OCI-LY3 (cell line): Measurements from ENCODE around the gene TMEM200B.

ENCODE experiments used
- H2AFZ ChIP-seq: fragments of 200-600, 300-600 bp; shearing (Covaris generic); 2 replicates; pipeline ENCODE4 v1.6.0; 2014; ENCODE audit warnings: antibody characterized with exemption, low read depth, low read length
- H3K27ac ChIP-seq: fragments of 200-600, 300-600 bp; sonication (generic); 2 replicates; pipeline ENCODE4 v1.5.1; 2014; ENCODE audit warnings: mild to moderate bottlenecking, low read length, moderate library complexity, mixed read lengths
- H3K27me3 ChIP-seq: fragments of 200-600, 300-600 bp; sonication (generic); 2 replicates; pipeline ENCODE4 v1.6.1; 2014; ENCODE audit warnings: low read depth, low read length, mixed read lengths
- H3K36me3 ChIP-seq: fragments of 200-600, 300-600 bp; sonication (generic); replicated peaks from 2 replicates; pipeline ENCODE3; 2014; ENCODE audit warnings: low read depth, low read length, mixed read lengths
- H3K4me1 ChIP-seq: fragments of 300-600, 200-600 bp; sonication (generic); 2 replicates; pipeline ENCODE4 v1.6.1; 2014; ENCODE audit warnings: low read length, mixed read lengths
- H3K4me2 ChIP-seq: fragments of 200-600, 300-600 bp; sonication (generic); 2 replicates; pipeline ENCODE4 v1.6.1; 2014; ENCODE audit warnings: low read length, mixed read lengths
- H3K4me3 ChIP-seq: fragments of 300-600, 200-600 bp; sonication (generic); 2 replicates; pipeline ENCODE4 v1.5.1; 2014; ENCODE audit warnings: antibody characterized with exemption, mild to moderate bottlenecking, low read length, moderate library complexity
- H3K79me2 ChIP-seq: fragments of 300-600, 200-600 bp; shearing (Covaris generic); 2 replicates; pipeline ENCODE4 v1.6.1; 2014; ENCODE audit warnings: mild to moderate bottlenecking, low read length, mixed read lengths
- H3K9ac ChIP-seq: fragments of 300-600, 200-600 bp; shearing (Covaris generic); 2 replicates; pipeline ENCODE4 v1.6.0; 2014; ENCODE audit warnings: mild to moderate bottlenecking, low read length, moderate library complexity
- H3K9me3 ChIP-seq: fragments of 200-600, 300-600 bp; shearing (Covaris generic); 2 replicates; pipeline ENCODE4 v1.6.1; 2014; ENCODE audit warnings: low read length, mixed read lengths; ENCODE audit not compliant: insufficient read depth
- H4K20me1 ChIP-seq: fragments of 200-600, 300-600 bp; sonication (generic); 2 replicates; pipeline ENCODE4 v1.6.1; 2016; ENCODE audit warnings: low read length, mixed read lengths; ENCODE audit not compliant: insufficient read depth
- CTCF ChIP-seq: fragments of 200-600, 300-600 bp; sonication (generic); IDR thresholded peaks from 2 replicates; pipeline ENCODE4 v1.5.1; 2014; ENCODE audit warnings: antibody characterized with exemption, low read length, low read depth
- EZH2phosphoT487 ChIP-seq: fragments of 200-600 bp; shearing (Covaris generic); IDR thresholded peaks from 2 replicates; pipeline ENCODE4 v1.6.1; 2018; ENCODE audit warnings: antibody characterized with exemption, mixed run types, low read depth

Gene TMEM200B

DNA sequence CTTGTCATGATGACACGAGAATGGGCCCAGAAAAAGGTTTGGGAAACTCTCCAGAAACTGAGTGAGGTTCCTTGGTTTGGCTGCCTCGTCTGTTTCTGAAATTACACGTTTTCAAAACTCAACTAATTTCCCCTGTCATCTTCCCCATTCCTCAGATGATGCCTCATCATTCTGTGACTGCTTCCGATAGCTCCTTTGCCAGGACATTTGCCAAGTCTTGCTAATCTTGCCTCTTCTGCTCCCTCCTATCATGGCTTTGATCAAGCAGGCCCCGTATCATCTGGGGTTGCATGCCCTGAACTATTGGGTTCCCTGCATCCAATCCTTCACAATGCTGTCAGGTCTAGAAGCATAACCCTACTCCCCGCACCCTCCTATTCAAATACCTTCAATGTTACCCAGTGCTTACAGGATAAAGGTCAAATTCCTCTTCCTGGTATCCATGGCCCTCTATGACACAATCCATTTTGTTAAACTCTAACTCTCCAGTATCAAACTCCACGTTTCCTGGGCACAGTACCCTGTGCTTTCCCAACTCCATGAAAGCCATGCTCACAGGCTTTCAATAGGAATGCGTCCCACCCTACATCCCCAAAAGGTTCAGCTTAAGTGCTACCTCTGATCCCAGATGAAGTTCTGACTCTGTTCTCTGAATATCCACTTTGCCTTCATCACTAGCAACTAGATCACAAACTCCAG lies 22.2 kb upstream of the TMEM200B start:
- no peaks in the 10 kb centered on the region for H3K27me3 ChIP-seq
- no peak overlapping the region for H3K27ac ChIP-seq
- no peak for TF ChIP-seq EZH2phosphoT487
- no peak for TF ChIP-seq CTCF
- H3K36me3 ChIP-seq, result peaks cover 28% of the 10 kb centered on the region
- H3K79me2 ChIP-seq, result no peaks in the 10 kb centered on the region
- H3K9ac ChIP-seq, result no peak overlapping the region
- H2AFZ ChIP-seq, result no peak overlapping the region
- H3K4me1 ChIP-seq, result no peaks in the 10 kb centered on the region
- H3K4me2 ChIP-seq, result no peak overlapping the region
- no peaks in the 10 kb centered on the region for H3K9me3 ChIP-seq
- H3K4me3 ChIP-seq, result no peak overlapping the region
- H4K20me1 ChIP-seq, result no peaks in the 10 kb centered on the region

DNA sequence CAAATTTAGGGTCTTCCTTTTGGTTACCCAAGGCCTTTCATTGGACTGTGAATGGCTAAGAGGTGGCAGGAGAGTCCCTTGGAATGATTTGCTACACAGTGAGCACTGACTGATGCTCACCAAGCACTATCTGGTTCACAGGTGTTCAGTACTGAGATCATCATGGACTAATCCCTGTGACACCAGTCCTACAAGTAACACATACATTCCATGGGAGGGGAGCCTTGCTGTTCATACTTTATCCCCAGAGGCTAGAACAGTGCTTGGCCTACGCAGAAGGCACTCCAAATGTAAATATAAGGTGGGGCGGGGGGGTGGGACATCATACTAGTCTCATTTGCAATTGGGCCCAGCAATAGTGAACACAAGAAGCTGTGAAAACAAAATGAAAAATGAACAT lies 20.5 kb upstream of the TMEM200B start:
- Histone ChIP-seq H3K79me2 (no peaks in the 10 kb centered on the region), H3K4me1 (no peaks in the 10 kb centered on the region), H3K9ac (no peak overlapping the region), H3K27me3 (no peaks in the 10 kb centered on the region), H4K20me1 (no peaks in the 10 kb centered on the region), H2AFZ (no peak overlapping the region), H3K4me3 (no peak overlapping the region), H3K9me3 (no peaks in the 10 kb centered on the region), H3K27ac (no peak overlapping the region), H3K36me3 (peaks cover 23% of the 10 kb centered on the region), H3K4me2 (no peak overlapping the region)
- TF ChIP-seq CTCF, result no peak
- TF ChIP-seq EZH2phosphoT487, result no peak

GRCh38 chr1:29142714-29143113 lies 19.0 kb upstream of the TMEM200B start:
- Histone ChIP-seq H3K4me2 (no peak overlapping the region), H3K4me3 (no peak overlapping the region), H2AFZ (no peak overlapping the region), H4K20me1 (no peaks in the 10 kb centered on the region), H3K9ac (no peak overlapping the region), H3K36me3 (peaks cover 8% of the 10 kb centered on the region), H3K4me1 (no peaks in the 10 kb centered on the region), H3K27me3 (no peaks in the 10 kb centered on the region), H3K9me3 (no peaks in the 10 kb centered on the region), H3K27ac (no peak overlapping the region), H3K79me2 (no peaks in the 10 kb centered on the region)
- TF ChIP-seq EZH2phosphoT487 (no peak), CTCF (no peak)

DNA sequence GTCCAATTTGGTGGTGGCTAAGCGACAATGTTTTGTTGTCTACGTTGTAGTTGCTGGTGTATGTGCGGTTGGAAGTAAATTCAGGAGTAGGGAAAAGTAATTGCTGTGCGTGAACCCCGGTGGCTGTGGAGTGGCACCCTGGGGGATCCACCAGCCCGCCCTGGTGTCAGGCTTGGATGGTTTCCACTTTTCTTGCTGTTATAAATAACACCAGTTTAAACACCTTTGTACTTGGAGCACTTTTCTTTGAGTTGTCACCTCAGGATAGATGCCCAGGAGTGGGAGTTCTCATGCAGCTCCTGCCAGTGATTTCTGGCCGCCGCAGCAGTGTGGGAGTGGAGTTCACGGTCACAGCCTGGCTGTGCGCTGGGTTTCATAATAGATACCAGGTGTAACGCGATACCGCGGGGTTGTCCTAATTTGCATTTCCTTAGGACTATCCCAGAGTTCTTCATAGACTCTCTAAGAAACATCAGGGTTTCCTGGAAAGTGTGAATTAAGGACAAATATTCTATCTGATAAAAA lies 12.8 kb upstream of the TMEM200B start:
- Histone ChIP-seq H3K36me3 (no peaks in the 10 kb centered on the region), H3K4me1 (no peaks in the 10 kb centered on the region), H3K27me3 (no peaks in the 10 kb centered on the region), H3K9me3 (no peaks in the 10 kb centered on the region), H3K27ac (no peak overlapping the region), H3K4me3 (no peak overlapping the region), H2AFZ (no peak overlapping the region), H3K9ac (no peak overlapping the region), H3K4me2 (no peak overlapping the region), H4K20me1 (no peaks in the 10 kb centered on the region), H3K79me2 (no peaks in the 10 kb centered on the region)
- TF ChIP-seq CTCF, result no peak
- TF ChIP-seq EZH2phosphoT487, result no peak
